CD14-positive monocyte (primary cell): Measurements from ENCODE around the gene RHOH. TPM values are rescaled to one million over a fixed set of nuclear protein-coding genes. Genes with fewer than 3 reads are reported as not detected.
A peak's percentile ranks its signal among the peaks of the same experiment; 100 is the strongest.

ENCODE experiments used
- DNase-seq, 3 donors: peaks; one replicate each; pipeline ENCODE4 v3.0.0-alpha.2; 2011 to 2022
- H2AFZ ChIP-seq: 2 replicates; pipeline ENCODE4 v1.6.0; 2012; ENCODE audit warnings: mild to moderate bottlenecking, low read depth, low read length, inconsistent platforms; ENCODE audit not compliant: insufficient read depth, poor library complexity, severe bottlenecking
- H3K27ac ChIP-seq, 2 donors: 1 replicate in 1 of 2; 2 replicates in 1 of 2; pipeline ENCODE4 v1.5.1; 2012 to 2013; ENCODE audit warnings: low read length in 2 of 2, control low read depth in 1 of 2, inconsistent platforms in 1 of 2, low read depth in 1 of 2, mild to moderate bottlenecking in 1 of 2
- H3K27me3 ChIP-seq, 2 donors: one replicate each; pipeline versions ENCODE4 v1.6.0 to v1.6.1; 2011 to 2013; ENCODE audit warnings: low read length in 2 of 2; ENCODE audit not compliant: control insufficient read depth in 2 of 2, insufficient read depth in 2 of 2
- H3K36me3 ChIP-seq, 2 donors: replicated peaks in 1 of 2; 1 replicate in 1 of 2; 2 replicates in 1 of 2; pipeline versions ENCODE4 v1.5.1 to v1.6.1; 2012 to 2013; ENCODE audit warnings: low read length in 2 of 2, control low read depth in 1 of 2, inconsistent platforms in 1 of 2, mild to moderate bottlenecking in 1 of 2; ENCODE audit not compliant: insufficient read depth in 2 of 2, control insufficient read depth in 1 of 2
- H3K4me1 ChIP-seq, 2 donors: 1 replicate in 1 of 2; 2 replicates in 1 of 2; pipeline versions ENCODE4 v1.5.1 to v1.6.1; 2012 to 2013; ENCODE audit warnings: low read length in 2 of 2, control low read depth in 1 of 2, inconsistent platforms in 1 of 2, mild to moderate bottlenecking in 1 of 2, moderate library complexity in 1 of 2; ENCODE audit not compliant: insufficient read depth in 2 of 2, control insufficient read depth in 1 of 2
- H3K4me2 ChIP-seq: replicated peaks from 2 replicates; pipeline ENCODE3; 2012; ENCODE audit warnings: low read length, moderate library complexity, mild to moderate bottlenecking; ENCODE audit not compliant: poor library complexity, severe bottlenecking; ENCODE audit errors: extremely low read depth
- H3K4me3 ChIP-seq, 3 experiments: fragments of 200-600 bp in 1 of 3; sonication (generic) in 1 of 3; replicated peaks in 1 of 3; 1 replicate in 2 of 3; 2 replicates in 1 of 3; pipeline ENCODE4 v1.5.1; 2011 to 2013; ENCODE audit warnings: low read length in 3 of 3, mild to moderate bottlenecking in 3 of 3, control low read depth in 2 of 3, low read depth in 2 of 3, inconsistent platforms in 1 of 3, moderate library complexity in 1 of 3
- H3K79me2 ChIP-seq: 2 replicates; pipeline ENCODE4 v1.6.0; 2012; ENCODE audit warnings: mild to moderate bottlenecking, control low read depth, inconsistent platforms, low read length, moderate library complexity; ENCODE audit not compliant: insufficient read depth
- H3K9ac ChIP-seq: 2 replicates; pipeline ENCODE4 v1.6.0; 2017; ENCODE audit warnings: low read length, mild to moderate bottlenecking; ENCODE audit not compliant: insufficient read depth, poor library complexity, severe bottlenecking
- H3K9me3 ChIP-seq, 2 donors: replicated peaks in 1 of 2; 1 replicate in 1 of 2; 2 replicates in 1 of 2; pipeline versions ENCODE4 v1.5.1 to v1.6.1; 2012 to 2013; ENCODE audit warnings: low read length in 2 of 2, control low read depth in 1 of 2; ENCODE audit not compliant: control insufficient read depth in 1 of 2, insufficient read depth in 1 of 2
- H4K20me1 ChIP-seq: 2 replicates; pipeline ENCODE4 v1.6.0; 2012; ENCODE audit warnings: mild to moderate bottlenecking, low read length, control low read depth, moderate library complexity; ENCODE audit not compliant: insufficient read depth
- H3K27ac Mint-ChIP-seq, 7 donors: one replicate each; pipeline ENCODE4 v1.8.0; 2020; ENCODE audit warnings: mild to moderate bottlenecking in 7 of 7, mixed read lengths in 7 of 7, moderate library complexity in 6 of 7, inconsistent platforms in 2 of 7
- H3K27me3 Mint-ChIP-seq, 3 donors: one replicate each; pipeline ENCODE4 v1.8.0; 2021 to 2022; ENCODE audit warnings: low read depth in 3 of 3, mild to moderate bottlenecking in 3 of 3, mixed read lengths in 3 of 3, moderate library complexity in 3 of 3, inconsistent platforms in 1 of 3
- H3K36me3 Mint-ChIP-seq, 2 donors: one replicate each; pipeline ENCODE4 v1.8.0; 2020; ENCODE audit warnings: mixed read lengths in 2 of 2, inconsistent platforms in 1 of 2, mild to moderate bottlenecking in 1 of 2
- H3K4me1 Mint-ChIP-seq: one replicate; pipeline ENCODE4 v1.8.0; 2020; ENCODE audit warnings: mild to moderate bottlenecking, mixed read lengths
- H3K4me3 Mint-ChIP-seq, 2 donors: one replicate each; pipeline ENCODE4 v1.8.0; 2020; ENCODE audit warnings: mild to moderate bottlenecking in 2 of 2, mixed read lengths in 2 of 2, moderate library complexity in 1 of 2
- H3K9me3 Mint-ChIP-seq, 7 donors: one replicate each; pipeline ENCODE4 v1.8.0; 2020 to 2022; ENCODE audit warnings: mixed read lengths in 7 of 7, mild to moderate bottlenecking in 6 of 7, moderate library complexity in 6 of 7, inconsistent platforms in 2 of 7
- WGBS: methylation state at CpG from one replicate; pipeline ENCODE4 v1.1.5; 2013; ENCODE audit warnings: missing lambda C conversion rate; ENCODE audit not compliant: insufficient coverage; 5-methylcytosine and 5-hydroxymethylcytosine counted together
- intact Hi-C, 2 donors: fragments of 100-400 bp; cut with micrococcal nuclease; formaldehyde crosslinking; loops; one replicate each; pipeline versions ENCODE4 v1.15.0 to v1.15.1; 2023
- polyA plus RNA-seq, 3 donors: library from polyadenylated mRNA; depleted of rRNA in 1 of 3; unstranded in 2 of 3; stranded (reverse) in 1 of 3; fragments of 300-500 nt in 2 of 3; fragments of >200 nt in 1 of 3; fragmentation: Illumina TruSeq in 2 of 3; gene quantifications; 1 replicate in 2 of 3; 2 replicates in 1 of 3; pipeline ENCODE4 v1.2.3, GENCODE V29; 2012 to 2021
- TF ChIP-seq, protein P1 (sequence below): fragments of 200-600 bp; IDR thresholded peaks from one replicate; pipeline ENCODE4 v1.8.0; 2022; ENCODE audit warnings: antibody characterized with exemption, mild to moderate bottlenecking

Gene RHOH
- polyA plus RNA-seq, 3 donors, result 0.16 to 1.4 (median 1.2) TPM

DNA sequence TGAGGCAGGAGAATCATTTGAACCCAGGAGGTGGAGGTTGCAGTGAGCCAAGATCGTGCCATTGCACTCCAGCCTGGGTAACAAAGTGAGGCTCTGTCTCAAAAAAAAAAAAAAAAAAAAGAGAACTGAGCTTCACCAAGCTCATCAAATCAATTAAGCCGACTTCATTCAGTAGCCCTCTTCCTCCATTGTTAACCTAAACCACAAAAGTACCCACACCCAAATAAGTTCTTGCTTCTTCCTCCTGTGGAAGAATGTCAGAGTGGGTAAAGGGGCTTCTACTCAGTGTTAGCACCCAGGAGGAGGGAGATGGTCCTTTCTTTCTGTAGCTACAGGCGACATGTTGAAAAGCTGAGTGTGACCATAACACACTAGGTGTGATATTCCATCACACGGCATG is 79.7 kb downstream of the RHOH start:
- H3K4me3 Mint-ChIP-seq, result no peak overlapping the region
- DNase-seq, result no peak

DNA sequence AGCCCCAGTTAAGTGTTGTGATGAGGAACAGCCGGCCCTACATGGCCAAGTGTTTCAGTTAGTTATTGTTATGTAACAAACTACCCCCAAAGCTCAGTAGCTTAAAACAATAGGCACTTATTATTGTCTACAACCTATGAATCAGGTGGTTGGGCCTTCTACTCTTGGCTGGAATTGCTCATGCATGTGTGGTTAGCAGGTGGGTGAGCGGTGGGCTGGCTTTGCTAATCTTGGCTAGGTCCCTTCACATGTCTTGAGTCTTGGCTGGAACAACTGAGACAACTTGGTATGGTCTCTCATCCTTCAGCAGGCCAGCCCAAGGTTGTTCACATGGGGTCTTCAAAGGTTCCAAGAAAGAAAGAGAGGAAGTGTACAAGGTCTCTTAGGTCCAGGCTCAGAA is 83.8 kb downstream of the RHOH start:
- H2AFZ ChIP-seq, result no peak overlapping the region
- H3K9ac ChIP-seq, result no peak overlapping the region
- no peaks in the 10 kb centered on the region for H4K20me1 ChIP-seq
- no peaks in the 10 kb centered on the region for H3K27me3 ChIP-seq
- DNase-seq, result no peak
- Mint-ChIP-seq H3K27me3 (peaks cover 0 to 3% (median 2%) of the 10 kb centered on the region in 3 donors), H3K4me1 (peaks cover 16% of the 10 kb centered on the region), H3K4me3 (no peak overlapping the region), H3K27ac (peak overlapping the region in 1 of 7 donors; percentile 8), H3K36me3 (peaks cover 0 to 4% of the 10 kb centered on the region in 2 donors), H3K9me3 (peaks cover 0 to 10% (median 0%) of the 10 kb centered on the region in 7 donors)
- intact Hi-C loops, result no loop called here
- TF ChIP-seq, protein P1, sequence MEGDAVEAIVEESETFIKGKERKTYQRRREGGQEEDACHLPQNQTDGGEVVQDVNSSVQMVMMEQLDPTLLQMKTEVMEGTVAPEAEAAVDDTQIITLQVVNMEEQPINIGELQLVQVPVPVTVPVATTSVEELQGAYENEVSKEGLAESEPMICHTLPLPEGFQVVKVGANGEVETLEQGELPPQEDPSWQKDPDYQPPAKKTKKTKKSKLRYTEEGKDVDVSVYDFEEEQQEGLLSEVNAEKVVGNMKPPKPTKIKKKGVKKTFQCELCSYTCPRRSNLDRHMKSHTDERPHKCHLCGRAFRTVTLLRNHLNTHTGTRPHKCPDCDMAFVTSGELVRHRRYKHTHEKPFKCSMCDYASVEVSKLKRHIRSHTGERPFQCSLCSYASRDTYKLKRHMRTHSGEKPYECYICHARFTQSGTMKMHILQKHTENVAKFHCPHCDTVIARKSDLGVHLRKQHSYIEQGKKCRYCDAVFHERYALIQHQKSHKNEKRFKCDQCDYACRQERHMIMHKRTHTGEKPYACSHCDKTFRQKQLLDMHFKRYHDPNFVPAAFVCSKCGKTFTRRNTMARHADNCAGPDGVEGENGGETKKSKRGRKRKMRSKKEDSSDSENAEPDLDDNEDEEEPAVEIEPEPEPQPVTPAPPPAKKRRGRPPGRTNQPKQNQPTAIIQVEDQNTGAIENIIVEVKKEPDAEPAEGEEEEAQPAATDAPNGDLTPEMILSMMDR, result no peak
- H3K9me3 ChIP-seq, result no peaks in the 10 kb centered on the region
- H3K4me3 ChIP-seq, result no peak overlapping the region
- no peak overlapping the region for H3K27ac ChIP-seq
- H3K36me3 ChIP-seq, result no peaks in the 10 kb centered on the region
- no peak overlapping the region for H3K4me2 ChIP-seq
- H3K4me1 ChIP-seq, result peaks cover 3 to 6% of the 10 kb centered on the region in 2 donors
- 86% methylated on average over 1 of the region's 2 CpGs for WGBS
- H3K79me2 ChIP-seq, result no peaks in the 10 kb centered on the region

More for the DNA sequence above, 79.7 kb downstream of the RHOH start:
- TF ChIP-seq, protein P1, result no peak
- Histone ChIP-seq H3K4me2 (no peak overlapping the region), H3K4me3 (no peak overlapping the region), H3K79me2 (no peaks in the 10 kb centered on the region), H4K20me1 (no peaks in the 10 kb centered on the region), H3K27me3 (no peaks in the 10 kb centered on the region), H3K27ac (no peak overlapping the region), H3K9ac (no peak overlapping the region), H3K9me3 (no peaks in the 10 kb centered on the region), H2AFZ (no peak overlapping the region), H3K36me3 (no peaks in the 10 kb centered on the region), H3K4me1 (peaks cover 3 to 6% of the 10 kb centered on the region in 2 donors)
- intact Hi-C loops, result no loop called here
- Mint-ChIP-seq H3K4me1 (peaks cover 7% of the 10 kb centered on the region), H3K36me3 (peaks cover 0 to 2% of the 10 kb centered on the region in 2 donors), H3K9me3 (peaks cover 0 to 2% (median 0%) of the 10 kb centered on the region in 7 donors), H3K27ac (no peak overlapping the region), H3K27me3 (peaks cover 2 to 3% (median 3%) of the 10 kb centered on the region in 3 donors)
- WGBS, result 100% methylated on average over 1 of the region's 4 CpGs
